Stomach (tissue), 9 donors: ENCODE data around the gene CTRB2. TPM values are rescaled to one million over a fixed set of nuclear protein-coding genes. Genes with fewer than 3 reads are reported as not detected.
A peak's percentile ranks its signal among the peaks of the same experiment; 100 is the strongest.

Experiments used
- DNase-seq, 2 donors: peaks; one replicate each; pipeline versions ENCODE4 v3.0.0 to v3.0.0-alpha.2; 2013 to 2019
- H3K27ac ChIP-seq, 5 donors: fragments of 200-600 bp in 4 of 5; sonication (generic) in 4 of 5; one replicate each; pipeline ENCODE4 v1.5.1; 2013 to 2019; ENCODE audit warnings: mild to moderate bottlenecking in 1 of 5, moderate library complexity in 1 of 5
- H3K27me3 ChIP-seq, 3 donors: fragments of 200-600 bp; sonication (generic); one replicate each; pipeline ENCODE4 v1.5.1; 2017 to 2019; ENCODE audit warnings: mixed run types in 1 of 3
- H3K36me3 ChIP-seq, 4 donors: fragments of 200-600 bp; sonication (generic); 1 replicate in 3 of 4; 2 replicates in 1 of 4; pipeline ENCODE4 v1.5.1; 2016 to 2019
- H3K4me1 ChIP-seq, 4 donors: fragments of 200-600 bp; sonication (generic); one replicate each; pipeline ENCODE4 v1.5.1; 2016 to 2019
- H3K4me3 ChIP-seq, 4 donors: fragments of 200-600 bp; sonication (generic) in 3 of 4; one replicate each; pipeline ENCODE4 v1.5.1; 2016 to 2019; ENCODE audit warnings: mild to moderate bottlenecking in 1 of 4
- H3K9me3 ChIP-seq, 4 donors: fragments of 200-600 bp; sonication (generic); one replicate each; pipeline ENCODE4 v1.5.1; 2016 to 2019
- EP300 ChIP-seq: sonication (generic); formaldehyde crosslinking; IDR thresholded peaks from one replicate; pipeline ENCODE4 v1.6.1; 2017; ENCODE audit warnings: antibody characterized with exemption
- POLR2A ChIP-seq, 4 donors: fragments of 450-650 bp; IDR thresholded peaks; one replicate each; pipeline ENCODE4 v1.6.1; 2016; ENCODE audit warnings: antibody characterized with exemption in 4 of 4, control low read depth in 2 of 4, mild to moderate bottlenecking in 1 of 4, moderate library complexity in 1 of 4
- POLR2AphosphoS5 ChIP-seq, 3 donors: sonication (generic); formaldehyde crosslinking; IDR thresholded peaks; one replicate each; pipeline ENCODE4 v1.6.1; 2016; ENCODE audit warnings: antibody characterized with exemption in 3 of 3
- WGBS, 5 donors: extraction: QIAGEN DNeasy Blood & Tissue Kit in 3 of 5; methylation state at CpG; one replicate each; pipeline versions ENCODE4 v1.1.5 to v1.1.7; 2013 to 2018; 5-methylcytosine and 5-hydroxymethylcytosine counted together
- intact Hi-C: fragments of 100-400 bp; cut with DNase I; formaldehyde crosslinking; loops from one replicate; pipeline ENCODE4 v1.15.1; 2023; ENCODE audit warnings: low total_unique reads
- polyA plus RNA-seq, 3 donors: library from polyadenylated mRNA; stranded (reverse); fragments of 200-250 nt; gene quantifications; one replicate each; pipeline ENCODE4 v1.2.3, GENCODE V29; 2013
- total RNA-seq, 5 donors: library from RNA; depleted of rRNA; stranded (reverse); fragments of >200 nt; gene quantifications; one replicate each; pipeline versions ENCODE4 v1.1.0 to v1.2.3, GENCODE V29; 2014 to 2016
- TF ChIP-seq, protein P1 (sequence below), 7 experiments: fragments of 450-650 bp in 4 of 7; fragments of 200-600 bp in 3 of 7; sonication (generic) in 3 of 7; IDR thresholded peaks; one replicate each; pipeline ENCODE4 v1.5.1; 2016 to 2019; ENCODE audit warnings: antibody characterized with exemption in 7 of 7, control low read depth in 2 of 7, mild to moderate bottlenecking in 1 of 7
- donor health status: healthy with polysubstance abuse.
- donor health status: Bipolar disorder and iron deficiency.
- donor health status: healthy.

The CTRB2 gene
- total and polyA plus RNA-seq, 8 donors, result 2.7 to 26.6 (median 4.0) TPM; not detected in 5

DNA sequence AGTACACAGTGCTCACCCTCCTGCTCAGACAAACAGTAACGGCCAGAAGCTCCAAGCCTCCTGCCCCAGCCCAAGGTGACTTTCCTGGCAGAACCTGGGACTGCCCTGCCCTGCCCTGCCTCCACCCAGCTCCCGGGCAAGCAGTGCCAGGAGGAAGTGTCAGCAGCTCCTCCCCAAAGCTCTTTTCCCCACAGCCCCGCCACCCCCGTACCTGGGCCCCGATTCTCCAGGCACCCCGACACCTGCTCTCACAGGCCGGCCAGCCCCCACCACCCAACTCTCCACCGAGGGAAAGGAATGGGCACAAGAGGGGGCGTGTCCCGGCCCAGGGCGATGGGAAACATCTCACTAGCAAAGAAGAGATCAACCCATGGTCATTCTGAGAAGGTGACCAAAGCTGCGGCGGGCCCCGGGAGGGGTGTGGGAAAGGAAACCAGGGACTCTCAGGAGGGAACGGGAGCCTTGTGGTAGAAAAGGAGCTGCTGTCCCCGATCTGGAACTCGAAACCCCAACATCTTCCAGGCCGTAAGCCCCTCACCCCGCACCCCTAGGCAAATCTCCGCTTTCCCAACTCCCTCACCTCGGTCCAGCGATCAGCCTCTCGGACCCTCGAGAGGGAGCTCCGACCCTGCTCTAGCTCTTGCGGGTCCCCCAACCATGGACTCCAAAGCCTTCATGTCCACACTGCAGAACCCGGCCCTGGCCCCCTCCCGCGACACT lies 43.3 kb upstream of the CTRB2 start:
- H3K36me3 ChIP-seq, result no peaks in the 10 kb centered on the region
- peak overlapping the region; percentile 96 to 100 (median 98) for H3K27ac ChIP-seq
- TF ChIP-seq POLR2A (IDR thresholded peaks at IDR 0.05) (no peak), EP300 (no peak), POLR2AphosphoS5 (IDR thresholded peaks at IDR 0.05) (peak in 2 of 3 donors; percentile 78 to 83)
- TF ChIP-seq, protein P1, sequence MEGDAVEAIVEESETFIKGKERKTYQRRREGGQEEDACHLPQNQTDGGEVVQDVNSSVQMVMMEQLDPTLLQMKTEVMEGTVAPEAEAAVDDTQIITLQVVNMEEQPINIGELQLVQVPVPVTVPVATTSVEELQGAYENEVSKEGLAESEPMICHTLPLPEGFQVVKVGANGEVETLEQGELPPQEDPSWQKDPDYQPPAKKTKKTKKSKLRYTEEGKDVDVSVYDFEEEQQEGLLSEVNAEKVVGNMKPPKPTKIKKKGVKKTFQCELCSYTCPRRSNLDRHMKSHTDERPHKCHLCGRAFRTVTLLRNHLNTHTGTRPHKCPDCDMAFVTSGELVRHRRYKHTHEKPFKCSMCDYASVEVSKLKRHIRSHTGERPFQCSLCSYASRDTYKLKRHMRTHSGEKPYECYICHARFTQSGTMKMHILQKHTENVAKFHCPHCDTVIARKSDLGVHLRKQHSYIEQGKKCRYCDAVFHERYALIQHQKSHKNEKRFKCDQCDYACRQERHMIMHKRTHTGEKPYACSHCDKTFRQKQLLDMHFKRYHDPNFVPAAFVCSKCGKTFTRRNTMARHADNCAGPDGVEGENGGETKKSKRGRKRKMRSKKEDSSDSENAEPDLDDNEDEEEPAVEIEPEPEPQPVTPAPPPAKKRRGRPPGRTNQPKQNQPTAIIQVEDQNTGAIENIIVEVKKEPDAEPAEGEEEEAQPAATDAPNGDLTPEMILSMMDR (IDR thresholded peaks at IDR 0.05), result no peak
- H3K27me3 ChIP-seq, result peaks cover 0 to 41% (median 6%) of the 10 kb centered on the region in 3 donors
- intact Hi-C loops, result no loop called here
- peak overlapping the region; percentile 55 to 89 (median 82) for H3K4me3 ChIP-seq
- H3K9me3 ChIP-seq, result no peaks in the 10 kb centered on the region
- H3K4me1 ChIP-seq, result peaks cover 90 to 95% (median 94%) of the 10 kb centered on the region in 4 donors
- WGBS, 5 donors, result 2 to 7% (median 4%) methylated on average over 25 to 29 of the region's 29 CpGs
- DNase-seq, result peak; percentile 87 to 90

DNA sequence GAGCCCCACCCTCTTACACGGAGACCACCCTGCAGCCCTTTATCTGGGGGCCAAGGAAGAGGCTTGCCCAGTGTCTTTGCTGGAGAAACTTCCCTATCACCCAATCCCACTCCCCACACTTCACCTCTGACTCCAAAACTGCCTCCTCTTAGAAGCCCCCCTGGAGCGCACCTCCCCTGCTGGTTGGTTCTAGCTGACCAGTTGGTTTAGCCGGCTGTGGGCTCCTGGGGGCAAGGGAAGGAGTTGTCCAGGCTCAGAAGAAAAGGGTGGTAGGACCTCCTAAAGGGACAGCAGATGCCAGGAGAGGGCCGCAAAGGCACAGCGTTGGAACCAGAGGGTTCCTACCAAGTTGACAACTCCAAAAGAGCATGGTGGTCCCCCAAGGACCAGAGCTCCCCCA lies 42.5 kb upstream of the CTRB2 start:
- Histone ChIP-seq H3K27ac (peak overlapping the region; percentile 96 to 100 (median 98)), H3K9me3 (no peaks in the 10 kb centered on the region), H3K4me1 (peaks cover 90 to 95% (median 94%) of the 10 kb centered on the region in 4 donors), H3K36me3 (no peaks in the 10 kb centered on the region), H3K27me3 (peaks cover 0 to 41% (median 6%) of the 10 kb centered on the region in 3 donors), H3K4me3 (peak overlapping the region; percentile 55 to 89 (median 82))
- intact Hi-C loops, result no loop called here
- no peak for TF ChIP-seq EP300
- TF ChIP-seq, protein P1 (IDR thresholded peaks at IDR 0.05), result no peak
- no peak for TF ChIP-seq POLR2AphosphoS5 (IDR thresholded peaks at IDR 0.05)
- no peak for TF ChIP-seq POLR2A (IDR thresholded peaks at IDR 0.05)
- 39 to 54% (median 51%) methylated on average over 5 of the region's 5 CpGs for WGBS, 5 donors
- DNase-seq, result peak in 1 of 2 donors; percentile 14

DNA sequence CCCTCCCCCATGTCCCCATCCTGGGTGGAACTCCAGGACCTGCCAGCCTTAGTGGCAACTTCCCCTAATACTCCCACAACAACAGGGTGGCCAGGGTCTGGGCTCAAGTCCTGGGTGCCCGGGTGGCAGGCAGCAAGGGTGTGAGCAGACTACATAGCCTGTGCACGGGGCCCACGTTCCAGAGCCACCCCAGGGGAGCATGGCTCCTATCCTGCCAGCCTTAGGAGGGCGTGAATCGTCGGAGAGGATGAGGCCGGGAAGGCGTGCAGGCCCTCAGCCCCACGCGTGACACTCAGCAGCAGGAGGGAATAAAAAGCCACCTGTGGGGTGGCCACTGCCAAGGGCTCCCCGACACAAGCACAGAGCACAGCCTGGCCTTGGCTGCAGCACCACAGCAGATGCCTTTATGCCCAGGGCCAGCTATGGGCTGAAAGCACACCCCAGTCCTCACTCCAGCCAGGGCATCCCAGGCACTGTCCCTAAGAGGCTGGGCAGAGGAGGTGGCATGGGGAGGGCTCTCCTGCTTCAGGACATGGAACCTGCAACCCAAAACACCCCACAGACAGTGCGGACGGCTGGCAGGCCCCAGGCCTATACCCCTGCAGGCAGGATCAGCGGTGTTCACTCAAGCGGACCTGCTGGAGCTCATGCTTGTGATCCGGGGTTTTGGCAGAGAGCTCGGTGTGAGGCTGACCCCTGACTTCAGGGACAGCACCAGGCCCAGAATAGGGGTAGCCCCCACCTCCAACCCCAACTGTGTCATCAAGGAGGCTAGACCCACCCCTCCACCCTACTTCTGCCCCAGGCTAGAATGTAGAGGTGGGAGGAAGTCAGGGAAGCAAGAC lies 41.8 kb upstream of the CTRB2 start:
- TF ChIP-seq POLR2AphosphoS5 (IDR thresholded peaks at IDR 0.05) (no peak), EP300 (no peak), POLR2A (IDR thresholded peaks at IDR 0.05) (no peak)
- TF ChIP-seq, protein P1 (IDR thresholded peaks at IDR 0.05), result no peak
- Histone ChIP-seq H3K4me3 (peak overlapping the region in 3 of 4 donors; percentile 55 to 84 (median 80)), H3K4me1 (peaks cover 90 to 95% (median 94%) of the 10 kb centered on the region in 4 donors), H3K27ac (peak overlapping the region; percentile 96 to 100 (median 98)), H3K27me3 (peaks cover 0 to 41% (median 6%) of the 10 kb centered on the region in 3 donors), H3K9me3 (no peaks in the 10 kb centered on the region), H3K36me3 (peaks cover 0 to 2% (median 0%) of the 10 kb centered on the region in 4 donors)
- DNase-seq, result no peak
- intact Hi-C loops, result no loop called here
- WGBS, 5 donors, result 29 to 64% (median 44%) methylated on average over 10 to 17 of the region's 17 CpGs

DNA sequence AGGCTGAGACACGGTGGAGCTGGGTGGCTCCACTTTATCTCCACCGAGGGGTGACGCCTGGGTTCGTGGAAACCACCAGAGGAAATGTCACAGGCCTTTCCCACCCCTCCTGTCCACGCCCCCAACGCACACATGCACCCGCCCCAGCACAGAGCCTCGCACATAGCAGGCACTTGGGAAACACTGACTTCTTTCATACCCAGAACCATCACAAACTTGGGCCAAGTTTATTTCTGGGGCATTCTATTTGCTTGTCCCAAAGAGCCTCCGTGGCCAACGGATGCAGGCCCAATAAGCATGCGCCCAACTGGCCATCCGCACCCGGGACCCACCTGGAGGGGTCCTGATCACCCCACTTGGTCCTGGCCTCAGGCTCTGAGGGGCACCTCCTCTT lies 41.2 kb upstream of the CTRB2 start:
- H3K27ac ChIP-seq, result peak overlapping the region; percentile 96 to 100 (median 98)
- WGBS, 5 donors, result 24 to 43% (median 31%) methylated on average over 11 to 13 of the region's 13 CpGs
- H3K27me3 ChIP-seq, result peaks cover 0 to 36% (median 6%) of the 10 kb centered on the region in 3 donors
- peak overlapping the region in 2 of 4 donors; percentile 55 to 80 for H3K4me3 ChIP-seq
- DNase-seq, result peak; percentile 68 to 84
- TF ChIP-seq POLR2AphosphoS5 (IDR thresholded peaks at IDR 0.05) (peak in 2 of 3 donors; percentile 36 to 38), EP300 (no peak)
- TF ChIP-seq, protein P1 (IDR thresholded peaks at IDR 0.05), result no peak
- H3K4me1 ChIP-seq, result peaks cover 90 to 95% (median 94%) of the 10 kb centered on the region in 4 donors
- no peaks in the 10 kb centered on the region for H3K9me3 ChIP-seq
- H3K36me3 ChIP-seq, result peaks cover 0 to 4% (median under 1%) of the 10 kb centered on the region in 4 donors
- intact Hi-C loops, result no loop called here
